NK-92 (cell line): ENCODE data around the gene NCK2.
"Not testable (repeated sequence)": the region's sequence is repeated elsewhere in the genome, so short reads cannot be mapped to it uniquely, and the experiment has no call there.

Experiments
- DNase-seq: peaks from one replicate; lab custom pipeline; 2025; ENCODE audit not compliant: unreplicated experiment; lab: John Stamatoyannopoulos, UW

The NCK2 gene

DNA sequence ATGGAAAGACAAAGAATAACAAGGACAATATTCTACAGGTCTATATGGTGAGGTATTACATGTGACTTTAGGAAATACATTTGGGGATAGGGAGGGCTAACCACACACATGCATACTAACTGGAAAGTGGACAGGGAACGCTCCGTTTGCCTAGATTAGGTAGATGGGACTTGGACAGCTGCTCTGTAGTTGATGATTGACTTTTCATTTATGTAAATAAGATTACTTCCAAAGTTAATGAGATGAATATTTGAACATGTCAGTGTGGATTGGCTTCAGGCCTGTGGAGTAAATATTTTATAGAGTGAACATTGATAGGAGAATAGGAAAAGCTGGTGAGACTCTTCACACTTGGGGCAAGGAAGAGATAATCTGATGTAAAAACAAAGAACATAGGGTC is 142.0 kb downstream of the NCK2 start:
- DNase-seq, result no peak

- DNase-seq, result no peak
These were observed 142.5 kb downstream of the NCK2 start for GRCh38 chr2:105887256-105887655.

- no peak for DNase-seq
These were observed 143.9 kb downstream of the NCK2 start for GRCh38 chr2:105888625-105889024.

GRCh38 chr2:105889046-105889445 is 144.3 kb downstream of the NCK2 start:
- no peak for DNase-seq

- no peak for DNase-seq
These were observed 145.4 kb downstream of the NCK2 start for GRCh38 chr2:105890111-105890510.

DNA sequence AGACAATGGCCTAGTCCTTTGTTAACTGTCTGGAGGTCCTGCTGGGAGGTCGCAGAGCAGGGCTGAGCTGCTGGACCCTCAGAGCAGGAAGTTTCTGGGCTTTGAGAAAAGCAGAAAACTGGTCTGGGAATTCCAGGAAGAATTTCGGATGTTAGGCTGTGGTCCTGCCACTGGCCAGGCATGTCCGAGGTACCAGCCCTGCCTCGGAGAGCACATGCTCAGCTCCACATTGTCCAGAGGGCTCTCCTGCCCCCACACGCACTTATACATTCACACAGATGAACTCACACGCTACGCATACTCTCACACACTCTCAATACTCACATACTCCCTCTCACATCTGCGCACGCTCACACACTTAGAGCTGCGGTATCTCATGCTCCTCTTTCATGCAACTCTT is 146.1 kb downstream of the NCK2 start:
- no peak for DNase-seq

DNA sequence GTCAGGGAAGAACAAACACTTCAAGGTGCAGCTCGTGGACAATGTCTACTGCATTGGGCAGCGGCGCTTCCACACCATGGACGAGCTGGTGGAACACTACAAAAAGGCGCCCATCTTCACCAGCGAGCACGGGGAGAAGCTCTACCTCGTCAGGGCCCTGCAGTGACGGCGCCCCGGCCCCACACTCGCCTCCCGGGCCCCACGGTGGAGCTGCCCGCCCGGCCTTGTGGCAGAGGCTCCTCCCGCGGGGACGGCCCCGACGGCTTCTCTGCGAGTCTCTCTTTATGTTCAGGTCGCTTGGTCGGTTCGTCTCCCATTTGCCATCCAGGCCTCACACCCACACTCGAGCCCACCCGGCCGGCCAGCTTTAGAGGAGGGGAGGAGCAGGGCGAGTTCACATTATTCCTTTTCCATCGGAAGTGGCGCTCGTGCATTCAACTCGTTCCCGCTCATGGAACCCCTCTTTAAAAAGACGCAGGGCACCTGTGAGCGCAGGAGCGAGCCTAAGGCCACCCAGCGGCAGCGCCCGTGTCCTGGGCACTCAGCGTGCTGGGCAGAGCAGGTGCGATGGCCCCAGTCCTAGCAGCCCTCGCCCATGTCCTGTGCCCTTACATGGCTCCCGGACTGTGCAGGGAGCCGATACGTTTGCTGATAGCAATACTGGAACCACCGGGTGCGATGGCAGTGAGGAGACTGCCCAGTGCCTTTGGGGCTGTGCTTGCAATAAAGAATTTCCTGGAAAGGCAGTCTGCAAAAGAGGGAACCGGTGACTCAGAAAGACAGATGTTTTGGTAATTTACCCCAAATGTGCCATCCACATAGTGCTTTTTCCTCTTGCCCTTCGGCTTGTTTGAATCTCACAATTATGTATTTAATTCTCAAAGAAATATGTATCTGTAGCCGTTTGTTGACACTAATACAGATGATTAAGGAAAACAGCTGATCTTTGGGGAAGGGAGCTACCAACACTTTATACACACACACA is 148.6 kb downstream of the NCK2 start:
- DNase-seq, result no peak

DNA sequence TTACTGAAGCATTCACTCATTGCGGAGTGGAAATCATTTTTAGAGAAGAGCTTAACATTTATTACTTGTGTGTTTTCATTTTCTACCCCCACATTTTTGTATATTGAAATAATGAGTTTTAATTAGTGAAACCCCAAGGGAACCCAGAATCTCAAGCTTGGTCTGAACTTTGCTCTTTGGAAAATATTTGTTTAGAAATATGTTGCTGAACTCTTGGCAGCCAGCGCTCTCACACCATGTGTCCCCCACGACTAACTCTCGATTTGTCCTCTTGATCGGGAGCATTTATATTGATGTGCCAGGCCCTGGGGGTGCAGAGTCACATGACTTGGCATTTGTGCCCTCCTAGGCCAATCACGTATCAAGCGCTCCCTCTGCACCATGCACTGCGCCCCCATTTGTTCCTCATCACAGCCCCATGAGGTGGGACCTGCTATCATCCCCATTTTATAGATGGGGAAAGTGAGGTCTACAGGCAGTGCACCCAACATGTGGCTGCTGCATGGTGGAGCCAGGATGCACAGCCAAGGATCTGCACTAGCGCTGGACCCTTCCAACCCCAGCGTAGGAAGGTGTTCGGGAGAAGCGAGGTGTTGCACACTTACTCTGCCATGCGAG is 149.7 kb downstream of the NCK2 start:
- DNase-seq, result no peak

DNA sequence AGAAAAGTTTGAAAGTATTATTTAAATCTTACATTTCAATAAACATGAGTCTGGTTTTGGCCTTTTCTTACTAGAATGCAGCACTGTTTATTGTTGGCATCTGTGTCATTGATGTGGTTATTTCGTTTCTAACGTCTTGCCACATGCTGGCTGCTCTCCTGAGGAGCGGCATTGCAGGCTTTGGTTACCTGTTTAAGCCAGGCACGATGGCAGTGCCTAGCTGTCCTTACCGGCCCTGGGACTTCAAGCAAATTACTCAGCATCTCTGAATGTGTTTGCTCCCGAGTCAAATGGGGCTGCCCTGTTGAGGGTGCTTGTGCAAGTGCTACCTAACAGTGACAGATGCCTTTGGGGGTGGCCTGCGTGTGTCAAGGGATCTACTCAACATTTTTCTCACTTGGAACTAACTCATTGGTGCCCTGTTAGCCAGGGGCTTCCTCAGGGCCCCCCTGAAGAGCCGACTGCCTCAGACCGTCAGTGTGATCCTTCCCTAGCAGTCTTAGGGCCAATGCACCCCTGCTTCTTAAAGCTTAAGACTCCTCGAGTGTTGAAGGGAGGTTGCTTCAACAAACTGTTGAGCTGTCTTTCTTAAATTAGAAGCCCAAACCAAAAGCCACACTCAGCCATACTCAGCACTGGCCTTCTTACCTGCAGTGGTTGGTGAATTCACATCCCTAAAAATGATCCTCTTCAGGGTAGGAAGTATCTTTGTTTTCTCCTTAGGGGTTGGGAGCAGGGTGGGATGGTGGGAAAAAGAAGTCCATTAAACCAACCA is 151.5 kb downstream of the NCK2 start:
- DNase-seq, result no peak

GRCh38 chr2:105896765-105897163 is 152.1 kb downstream of the NCK2 start:
- no peak for DNase-seq

GRCh38 chr2:105897694-105898093 is 153.0 kb downstream of the NCK2 start:
- not testable (repeated sequence) for DNase-seq

DNA sequence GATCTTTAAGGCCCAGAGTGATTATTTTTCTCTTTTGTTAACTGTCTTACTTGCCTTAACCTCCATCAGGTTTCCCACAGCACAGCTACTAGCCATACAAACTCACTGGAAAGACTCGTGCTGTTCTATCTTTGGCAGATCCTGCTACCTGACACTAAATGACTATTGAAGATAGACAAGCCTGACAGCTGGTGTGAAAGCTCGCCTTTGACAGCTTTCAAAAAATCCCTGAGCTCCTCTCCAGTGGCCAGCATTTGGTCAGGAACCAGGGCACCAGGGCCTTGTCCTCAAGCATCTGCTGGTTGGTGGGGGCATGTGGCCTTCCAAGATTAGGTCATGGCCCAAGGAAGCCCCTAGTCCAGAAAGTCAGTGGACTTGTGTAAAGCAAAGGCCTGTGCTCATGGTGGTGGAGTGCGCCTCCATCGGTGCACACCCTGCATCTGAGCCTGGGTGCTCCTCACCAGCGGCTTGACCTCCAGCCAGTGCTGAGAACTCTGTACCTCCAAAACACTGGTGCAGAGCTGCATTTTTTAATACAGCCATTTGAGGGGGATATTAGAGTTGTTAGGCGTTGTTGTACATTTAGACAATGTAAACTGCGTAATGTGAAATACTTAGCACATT is 158.5 kb downstream of the NCK2 start:
- no peak for DNase-seq

GRCh38 chr2:105904938-105905337 is 160.2 kb downstream of the NCK2 start:
- no peak for DNase-seq

DNA sequence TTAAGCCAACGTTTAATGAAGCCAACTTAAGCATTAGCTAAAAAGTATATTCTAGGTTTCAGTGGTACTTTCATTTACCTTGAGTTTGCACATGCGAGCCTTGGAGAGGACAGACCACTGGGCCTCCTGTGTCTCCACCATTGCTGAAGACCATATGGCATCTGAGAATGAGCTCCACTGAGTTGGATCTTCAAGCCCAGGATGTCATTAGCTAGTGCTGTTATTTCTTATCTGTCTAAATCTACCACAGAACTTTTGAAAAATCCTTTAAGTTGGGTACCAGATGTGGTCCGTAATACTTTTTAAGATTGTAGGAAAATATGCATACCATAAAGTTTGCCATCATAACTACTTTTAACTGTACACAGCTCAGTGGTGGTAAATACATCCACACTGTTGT is 161.8 kb downstream of the NCK2 start:
- no peak for DNase-seq

DNA sequence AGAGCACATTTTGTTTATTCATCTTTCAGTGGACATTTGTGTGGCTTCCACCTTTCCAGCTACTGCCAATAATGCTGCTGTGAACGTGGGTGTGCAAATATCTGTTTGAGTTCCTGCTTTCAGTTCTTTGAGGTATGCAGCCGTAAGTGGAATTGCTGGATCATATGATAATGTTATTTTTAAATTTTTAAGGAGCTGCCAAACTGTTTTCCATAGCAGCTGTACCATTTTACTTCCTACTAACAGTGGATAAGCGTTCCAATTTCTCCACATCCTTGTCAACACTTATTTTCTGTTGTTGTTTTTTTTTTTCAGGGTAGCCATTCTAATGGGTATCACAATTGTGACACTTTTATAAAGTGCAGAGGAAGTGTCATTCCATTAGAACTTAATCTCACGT is 162.5 kb downstream of the NCK2 start:
- DNase-seq, result no peak

DNA sequence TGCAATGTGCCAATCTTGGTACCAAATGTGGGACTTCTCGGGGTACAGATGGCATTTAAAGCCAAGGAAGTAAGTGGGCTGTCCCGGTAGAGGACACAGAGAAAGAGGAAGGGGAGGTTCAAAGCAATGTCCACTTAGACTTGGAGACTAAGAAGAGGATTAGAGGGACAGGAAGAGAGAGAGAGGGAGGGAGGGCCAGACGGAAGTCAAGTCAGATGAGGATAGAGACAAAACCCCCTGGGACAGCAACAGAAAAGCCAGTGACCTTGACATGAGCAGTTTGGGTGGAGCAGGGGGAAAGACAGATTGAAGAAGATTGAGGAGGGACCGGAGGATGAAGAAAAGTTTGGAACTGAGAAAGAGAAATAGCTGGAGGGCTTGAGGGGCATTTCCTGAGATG is 164.5 kb downstream of the NCK2 start:
- DNase-seq, result no peak

DNA sequence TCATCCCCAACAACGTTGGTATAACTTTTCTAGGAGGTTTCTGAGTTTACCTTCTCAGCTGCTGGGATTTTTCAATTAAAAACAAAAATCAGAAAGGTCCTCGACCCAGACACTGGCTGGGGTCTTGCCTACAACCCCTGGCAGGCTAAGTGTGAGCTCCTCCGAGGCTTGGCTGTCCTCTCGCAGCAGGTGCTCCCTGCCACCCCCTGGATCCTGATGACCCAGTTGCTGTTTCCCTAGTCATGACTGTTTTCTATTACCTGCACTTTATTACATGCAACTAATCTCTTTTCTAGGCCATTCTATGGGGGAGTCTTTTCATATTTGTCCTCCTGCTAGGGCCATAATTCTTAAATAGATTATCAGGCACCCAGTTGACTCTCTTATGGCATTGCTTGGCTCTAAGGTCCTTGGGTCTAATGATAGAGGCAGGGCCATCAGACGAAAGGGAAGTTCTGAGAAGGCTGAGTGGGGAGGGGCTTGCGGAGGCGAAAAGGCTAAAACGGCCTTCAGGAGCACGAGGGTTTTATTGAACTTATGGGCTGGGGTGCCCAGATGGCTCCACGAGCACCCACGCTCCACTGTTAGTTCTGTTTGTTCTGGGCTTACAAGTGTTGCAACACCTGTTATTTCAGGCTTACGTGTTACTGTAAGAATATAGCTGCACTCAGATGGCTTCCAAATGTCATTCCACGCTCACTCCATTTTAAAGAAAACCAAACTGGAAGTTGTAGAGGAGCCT is 166.0 kb downstream of the NCK2 start:
- DNase-seq, result no peak

DNA sequence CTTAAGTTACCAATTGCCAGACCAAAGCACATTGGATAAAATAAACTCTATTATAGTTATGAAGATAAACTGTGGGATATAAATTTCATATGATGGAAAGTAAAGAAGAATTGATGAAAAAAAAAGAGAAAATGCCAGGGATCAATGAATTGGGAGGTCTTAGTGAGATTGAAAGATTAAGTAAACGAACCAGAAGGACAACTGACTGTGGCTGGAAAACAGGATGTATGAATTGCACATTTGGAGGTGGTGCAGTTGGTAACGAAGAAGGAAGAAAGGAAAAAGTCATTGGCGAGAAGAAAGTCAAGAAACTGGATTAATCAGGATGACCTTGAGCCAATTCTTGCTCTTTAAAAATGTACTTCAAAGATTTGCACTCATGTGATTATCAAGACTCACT is 166.7 kb downstream of the NCK2 start:
- no peak for DNase-seq

DNA sequence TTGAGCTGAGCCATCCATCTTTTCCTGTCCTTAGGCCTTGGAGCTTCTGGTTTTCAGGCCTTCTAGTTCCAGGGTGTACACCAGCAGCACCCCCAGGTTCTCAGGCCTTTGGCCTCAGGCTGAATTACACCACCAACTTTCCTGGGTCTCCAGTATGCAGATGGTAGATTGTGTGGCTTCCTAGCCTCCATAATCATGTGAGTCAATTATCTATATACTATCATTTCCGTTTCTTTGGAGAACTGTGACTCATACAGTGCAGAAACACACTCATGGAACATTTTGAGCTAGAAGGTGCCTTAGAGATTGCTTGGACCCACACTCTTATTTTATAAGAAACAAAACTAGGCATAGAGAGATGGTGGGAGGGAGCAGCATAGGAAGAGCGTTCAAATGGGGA is 167.4 kb downstream of the NCK2 start:
- no peak for DNase-seq

DNA sequence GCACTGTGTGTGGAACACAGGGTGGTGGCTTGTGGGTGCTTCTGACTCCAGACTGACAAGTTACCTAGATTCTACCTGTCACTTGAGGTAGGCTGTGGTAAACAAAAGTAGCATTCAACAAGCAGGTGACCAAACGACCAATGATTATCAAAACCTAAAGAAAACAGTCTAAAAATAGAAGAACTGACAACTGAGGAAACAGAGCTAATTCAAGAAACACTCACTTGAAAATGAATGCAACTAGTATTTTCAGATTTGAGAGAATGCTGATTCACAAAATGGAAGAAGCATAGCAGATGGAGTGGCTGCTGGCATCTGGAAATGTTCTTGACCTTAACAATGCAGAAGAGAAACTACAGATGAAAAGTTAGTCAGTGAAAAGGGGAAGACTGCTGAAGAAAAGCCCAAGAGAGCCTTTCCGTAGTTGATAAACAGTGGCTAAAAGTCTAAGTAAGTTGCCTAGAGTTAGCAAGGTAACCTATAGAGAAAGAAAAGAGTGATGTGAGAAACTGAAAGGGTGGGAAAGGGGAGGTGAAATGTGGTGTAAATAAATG is 170.4 kb downstream of the NCK2 start:
- no peak for DNase-seq
